Smooth muscle cell (in vitro differentiated cells): ENCODE results near the gene TMPRSS9. TPM values are rescaled to one million over a fixed set of nuclear protein-coding genes. Genes with fewer than 3 reads are reported as not detected.

Experiments
- DNase-seq: peaks from one replicate; lab custom pipeline; 2025; ENCODE audit not compliant: unreplicated experiment; lab: John Stamatoyannopoulos, UW
- H2AFZ ChIP-seq: fragments of 200-600 bp; sonication (generic); 2 replicates; pipeline ENCODE4 v1.6.0; 2016; ENCODE audit warnings: antibody characterized with exemption, low read depth, mild to moderate bottlenecking
- H3F3A ChIP-seq: fragments of 200-600 bp; sonication (generic); 2 replicates; pipeline ENCODE4 v1.6.0; 2017; ENCODE audit warnings: antibody characterized with exemption, low read depth
- H3K27ac ChIP-seq: fragments of 200-600 bp; sonication (generic); 2 replicates; pipeline ENCODE4 v1.5.1; 2016; ENCODE audit warnings: low read depth, mild to moderate bottlenecking
- H3K27me3 ChIP-seq: fragments of 200-600 bp; sonication (generic); 2 replicates; pipeline ENCODE4 v1.6.1; 2016; ENCODE audit warnings: low read depth, mild to moderate bottlenecking
- H3K36me3 ChIP-seq: fragments of 200-600 bp; sonication (generic); 2 replicates; pipeline ENCODE4 v1.5.1; 2016; ENCODE audit warnings: low read depth
- H3K4me1 ChIP-seq: fragments of 200-600 bp; sonication (generic); 2 replicates; pipeline ENCODE4 v1.5.1; 2016; ENCODE audit warnings: low read depth
- H3K4me2 ChIP-seq: fragments of 200-600 bp; sonication (generic); 2 replicates; pipeline ENCODE4 v1.6.0; 2016; ENCODE audit warnings: mild to moderate bottlenecking
- H3K4me3 ChIP-seq: fragments of 200-600 bp; sonication (generic); 2 replicates; pipeline ENCODE4 v1.5.1; 2016; ENCODE audit warnings: mild to moderate bottlenecking
- H3K79me2 ChIP-seq: fragments of 200-600 bp; sonication (generic); 2 replicates; pipeline ENCODE4 v1.6.0; 2016; ENCODE audit warnings: low read depth, mild to moderate bottlenecking
- H3K9ac ChIP-seq: fragments of 200-600 bp; sonication (generic); 2 replicates; pipeline ENCODE4 v1.6.0; 2016; ENCODE audit warnings: low read depth
- H3K9me3 ChIP-seq: fragments of 200-600 bp; sonication (generic); replicated peaks from 2 replicates; pipeline ENCODE4 v1.5.1; 2016; ENCODE audit warnings: low read depth
- H4K20me1 ChIP-seq: fragments of 200-600 bp; sonication (generic); 2 replicates; pipeline ENCODE4 v1.6.0; 2016; ENCODE audit warnings: low read depth
- WGBS: methylation state at CpG from one replicate; pipeline ENCODE4 v1.1.7; 2016; ENCODE audit warnings: low lambda C conversion rate; 5-methylcytosine and 5-hydroxymethylcytosine counted together
- polyA plus RNA-seq: library from polyadenylated mRNA; unstranded; fragments of >200 nt; fragmentation: Nextera tagmentation; extraction: Ambion mirVana; gene quantifications from 2 replicates; pipeline ENCODE4 v1.2.1, GENCODE V29; 2016
- total RNA-seq: library from RNA; depleted of rRNA; stranded (reverse); fragments of >200 nt; gene quantifications from 2 replicates; pipeline ENCODE4 v1.2.3, GENCODE V29; 2014
- TF ChIP-seq, protein P1 (sequence below): fragments of 200-600 bp; sonication (generic); IDR thresholded peaks from 2 replicates; pipeline ENCODE4 v1.5.1; 2017; ENCODE audit warnings: borderline replicate concordance, mild to moderate bottlenecking, antibody characterized with exemption; ENCODE audit not compliant: insufficient read depth, poor library complexity, severe bottlenecking

TMPRSS9 gene
- total and polyA plus RNA-seq, 2 experiments from 2014 or later, result 0.05 TPM; not detected in 1

DNA sequence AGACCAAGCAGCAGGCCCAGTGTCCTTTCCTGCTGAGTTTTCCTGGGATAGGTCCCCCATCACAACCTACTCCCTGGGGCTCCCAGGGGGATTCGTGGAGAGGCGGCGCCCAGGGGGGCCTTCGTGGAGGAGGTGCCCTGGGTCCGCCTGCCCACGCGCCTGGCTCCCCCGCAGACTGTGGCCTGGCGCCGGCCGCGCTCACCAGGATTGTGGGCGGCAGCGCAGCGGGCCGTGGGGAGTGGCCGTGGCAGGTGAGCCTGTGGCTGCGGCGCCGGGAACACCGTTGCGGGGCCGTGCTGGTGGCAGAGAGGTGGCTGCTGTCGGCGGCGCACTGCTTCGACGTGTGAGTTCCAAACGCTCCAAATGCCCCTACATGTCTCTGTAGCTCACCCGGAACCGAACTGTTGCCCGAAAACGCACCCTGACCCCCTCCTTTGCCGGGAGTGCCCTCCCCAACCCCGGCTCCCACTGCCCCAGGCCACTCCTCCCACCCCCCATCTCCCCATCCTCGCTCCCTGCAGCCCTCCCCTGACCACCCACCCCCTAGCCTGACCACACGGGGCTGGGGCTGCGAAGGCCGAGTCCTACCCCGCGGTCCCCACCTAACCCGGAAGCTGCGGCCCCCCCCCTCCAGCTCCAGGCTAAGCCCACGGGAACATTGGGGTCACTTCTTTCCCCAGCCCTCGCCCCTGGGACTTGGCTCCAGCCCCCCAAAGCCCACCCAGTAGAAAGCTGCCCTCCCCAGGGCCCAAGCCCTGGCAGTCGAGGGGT lies 64.0 kb downstream of the TMPRSS9 start:
- no peak overlapping the region for H3K9ac ChIP-seq
- no peaks in the 10 kb centered on the region for H3K9me3 ChIP-seq
- peaks cover 6% of the 10 kb centered on the region for H3F3A ChIP-seq
- peaks cover 42% of the 10 kb centered on the region for H4K20me1 ChIP-seq
- TF ChIP-seq, protein P1, sequence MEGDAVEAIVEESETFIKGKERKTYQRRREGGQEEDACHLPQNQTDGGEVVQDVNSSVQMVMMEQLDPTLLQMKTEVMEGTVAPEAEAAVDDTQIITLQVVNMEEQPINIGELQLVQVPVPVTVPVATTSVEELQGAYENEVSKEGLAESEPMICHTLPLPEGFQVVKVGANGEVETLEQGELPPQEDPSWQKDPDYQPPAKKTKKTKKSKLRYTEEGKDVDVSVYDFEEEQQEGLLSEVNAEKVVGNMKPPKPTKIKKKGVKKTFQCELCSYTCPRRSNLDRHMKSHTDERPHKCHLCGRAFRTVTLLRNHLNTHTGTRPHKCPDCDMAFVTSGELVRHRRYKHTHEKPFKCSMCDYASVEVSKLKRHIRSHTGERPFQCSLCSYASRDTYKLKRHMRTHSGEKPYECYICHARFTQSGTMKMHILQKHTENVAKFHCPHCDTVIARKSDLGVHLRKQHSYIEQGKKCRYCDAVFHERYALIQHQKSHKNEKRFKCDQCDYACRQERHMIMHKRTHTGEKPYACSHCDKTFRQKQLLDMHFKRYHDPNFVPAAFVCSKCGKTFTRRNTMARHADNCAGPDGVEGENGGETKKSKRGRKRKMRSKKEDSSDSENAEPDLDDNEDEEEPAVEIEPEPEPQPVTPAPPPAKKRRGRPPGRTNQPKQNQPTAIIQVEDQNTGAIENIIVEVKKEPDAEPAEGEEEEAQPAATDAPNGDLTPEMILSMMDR, result no peak
- H3K27me3 ChIP-seq, result no peaks in the 10 kb centered on the region
- peak overlapping the region; percentile 93 for H3K4me2 ChIP-seq
- no peak overlapping the region for H3K27ac ChIP-seq
- no peak overlapping the region for H2AFZ ChIP-seq
- peak overlapping the region; percentile 52 for H3K4me3 ChIP-seq
- no peaks in the 10 kb centered on the region for H3K36me3 ChIP-seq
- peaks cover 12% of the 10 kb centered on the region for H3K4me1 ChIP-seq
- DNase-seq, result no peak
- peaks cover 32% of the 10 kb centered on the region for H3K79me2 ChIP-seq
- 96% methylated on average over 27 of the region's 46 CpGs for WGBS

DNA sequence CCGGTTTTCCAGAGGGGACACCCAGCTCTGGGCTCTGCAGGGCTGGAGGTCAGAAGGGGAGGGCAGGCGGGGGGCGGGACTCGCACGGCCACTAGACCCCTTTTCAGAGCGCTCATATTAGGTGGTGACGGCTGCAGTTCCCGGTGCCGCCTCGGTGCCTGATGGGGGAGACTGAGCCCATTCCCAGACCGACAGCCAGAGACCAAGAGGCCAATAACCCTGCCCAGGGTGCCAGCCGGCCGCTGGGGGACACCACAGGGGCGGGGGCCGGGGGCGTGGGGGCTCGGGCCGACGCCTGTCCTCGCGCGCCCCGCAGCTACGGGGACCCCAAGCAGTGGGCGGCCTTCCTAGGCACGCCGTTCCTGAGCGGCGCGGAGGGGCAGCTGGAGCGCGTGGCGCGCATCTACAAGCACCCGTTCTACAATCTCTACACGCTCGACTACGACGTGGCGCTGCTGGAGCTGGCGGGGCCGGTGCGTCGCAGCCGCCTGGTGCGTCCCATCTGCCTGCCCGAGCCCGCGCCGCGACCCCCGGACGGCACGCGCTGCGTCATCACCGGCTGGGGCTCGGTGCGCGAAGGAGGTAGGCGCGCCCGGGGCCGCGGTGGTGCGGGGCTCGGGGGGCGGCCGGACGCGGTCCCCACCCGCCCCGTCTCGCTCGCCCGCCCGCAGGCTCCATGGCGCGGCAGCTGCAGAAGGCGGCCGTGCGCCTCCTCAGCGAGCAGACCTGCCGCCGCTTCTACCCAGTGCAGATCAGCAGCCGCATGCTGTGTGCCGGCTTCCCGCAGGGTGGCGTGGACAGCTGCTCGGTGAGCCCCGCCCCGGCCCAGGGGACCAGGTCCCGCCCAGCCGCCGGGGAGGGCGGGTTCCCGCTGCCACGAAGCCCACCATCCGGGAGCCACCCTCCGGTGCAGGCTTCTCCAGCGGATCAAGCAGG lies 64.9 kb downstream of the TMPRSS9 start:
- H3K9ac ChIP-seq, result peak overlapping the region; percentile 43
- peaks cover 42% of the 10 kb centered on the region for H4K20me1 ChIP-seq
- H3K9me3 ChIP-seq, result no peaks in the 10 kb centered on the region

DNA sequence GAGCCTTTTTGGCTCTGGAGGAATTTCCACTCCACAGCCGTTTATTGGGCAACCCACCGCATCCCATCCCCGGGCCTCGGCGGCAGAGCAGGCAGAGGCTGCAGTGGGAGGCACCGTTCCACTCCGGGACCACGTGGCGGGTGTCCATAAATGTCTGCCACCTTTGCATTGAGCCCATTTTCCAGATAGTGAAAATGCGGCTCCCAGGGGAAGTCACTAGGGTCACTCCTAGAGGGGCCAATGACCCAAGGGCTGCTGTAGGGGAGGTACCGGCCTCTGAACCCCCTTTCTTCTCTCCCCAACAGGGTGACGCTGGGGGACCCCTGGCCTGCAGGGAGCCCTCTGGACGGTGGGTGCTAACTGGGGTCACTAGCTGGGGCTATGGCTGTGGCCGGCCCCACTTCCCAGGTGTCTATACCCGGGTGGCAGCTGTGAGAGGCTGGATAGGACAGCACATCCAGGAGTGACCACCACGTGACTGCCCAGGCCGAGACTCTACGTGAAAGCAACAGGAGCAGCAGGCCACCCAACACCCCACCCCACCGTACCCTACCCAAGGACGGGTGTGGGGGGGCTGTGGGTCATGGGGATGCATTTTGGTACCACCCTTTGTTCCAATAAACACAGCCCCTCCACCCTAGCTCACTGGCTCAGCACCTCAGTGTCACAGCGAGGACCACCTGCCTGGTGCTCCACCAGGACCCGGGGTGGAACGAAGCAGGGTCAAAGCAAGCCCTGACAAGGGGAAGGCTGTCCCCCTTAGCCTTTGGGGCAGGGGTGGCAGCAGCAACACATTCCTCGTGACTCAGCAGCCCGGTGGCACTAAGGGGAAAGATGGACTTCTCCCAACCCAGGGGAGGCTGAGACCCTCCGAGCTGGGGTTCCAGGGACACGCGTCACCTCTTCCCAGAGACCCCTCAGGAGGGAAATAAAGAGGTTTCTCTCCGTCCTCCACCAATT lies 65.8 kb downstream of the TMPRSS9 start:
- Histone ChIP-seq H3K79me2 (peaks cover 32% of the 10 kb centered on the region), H3F3A (peaks cover 6% of the 10 kb centered on the region), H3K4me3 (peak overlapping the region; percentile 81), H3K27ac (peak overlapping the region; percentile 90), H4K20me1 (peaks cover 40% of the 10 kb centered on the region), H3K4me1 (peaks cover 12% of the 10 kb centered on the region), H3K9me3 (no peaks in the 10 kb centered on the region), H3K27me3 (no peaks in the 10 kb centered on the region), H3K4me2 (peak overlapping the region; percentile 93), H3K36me3 (no peaks in the 10 kb centered on the region), H2AFZ (no peak overlapping the region), H3K9ac (no peak overlapping the region)
- no peak for DNase-seq
- TF ChIP-seq, protein P1, result no peak
- WGBS, result 69% methylated on average over 29 of the region's 29 CpGs

More for the DNA sequence above, 64.9 kb downstream of the TMPRSS9 start:
- H3F3A ChIP-seq, result peaks cover 6% of the 10 kb centered on the region
- peak; percentile 44 for DNase-seq
- no peak overlapping the region for H2AFZ ChIP-seq
- H3K27ac ChIP-seq, result peak overlapping the region; percentile 90
- H3K4me3 ChIP-seq, result peak overlapping the region; percentile 52
- 5% methylated on average over 62 of the region's 101 CpGs for WGBS
- no peaks in the 10 kb centered on the region for H3K27me3 ChIP-seq
- TF ChIP-seq, protein P1, result peak; percentile 38
- H3K36me3 ChIP-seq, result no peaks in the 10 kb centered on the region
- H3K4me2 ChIP-seq, result peak overlapping the region; percentile 93
- H3K79me2 ChIP-seq, result peaks cover 32% of the 10 kb centered on the region
- peaks cover 12% of the 10 kb centered on the region for H3K4me1 ChIP-seq
